MM.1S (cell line): Measurements from ENCODE around the gene SLC47A1.

Source experiments
- DNase-seq: peaks from one replicate; pipeline ENCODE4 v3.0.0-alpha.2; 2015
- H2AFZ ChIP-seq: fragments of 300-600 bp; sonication (generic); 2 replicates; pipeline ENCODE4 v1.6.0; 2016; ENCODE audit warnings: antibody characterized with exemption, low read length
- H3F3A ChIP-seq: fragments of 300-600 bp; sonication (generic); 2 replicates; pipeline ENCODE4 v1.6.1; 2016; ENCODE audit warnings: mild to moderate bottlenecking, antibody characterized with exemption, low read length, moderate library complexity, mixed read lengths; ENCODE audit not compliant: insufficient read depth
- H3K27ac ChIP-seq: fragments of 300-600 bp; sonication (generic); 2 replicates; pipeline ENCODE4 v1.5.1; 2016; ENCODE audit warnings: mild to moderate bottlenecking, low read length
- H3K27me3 ChIP-seq: fragments of 300-600 bp; sonication (generic); replicated peaks from 2 replicates; pipeline ENCODE4 v1.6.0; 2016; ENCODE audit warnings: low read length; ENCODE audit not compliant: insufficient read depth
- H3K36me3 ChIP-seq: fragments of 300-600 bp; sonication (generic); replicated peaks from 2 replicates; pipeline ENCODE4 v1.6.1; 2016; ENCODE audit warnings: mild to moderate bottlenecking, low read length, mixed read lengths; ENCODE audit not compliant: insufficient read depth
- H3K4me1 ChIP-seq: fragments of 300-600 bp; sonication (generic); 2 replicates; pipeline ENCODE4 v1.6.1; 2016; ENCODE audit warnings: low read length, mixed read lengths
- H3K4me2 ChIP-seq: fragments of 300-600 bp; sonication (generic); 2 replicates; pipeline ENCODE4 v1.6.0; 2016; ENCODE audit warnings: low read depth, low read length
- H3K4me3 ChIP-seq: fragments of 300-600 bp; sonication (generic); 2 replicates; pipeline ENCODE4 v1.5.1; 2016; ENCODE audit warnings: low read length, mixed read lengths
- H3K79me2 ChIP-seq: fragments of 300-600 bp; sonication (generic); 2 replicates; pipeline ENCODE4 v1.6.1; 2016; ENCODE audit warnings: mixed run types, low read length, mixed read lengths
- H3K9ac ChIP-seq: fragments of 300-600 bp; sonication (generic); 2 replicates; pipeline ENCODE4 v1.6.1; 2016; ENCODE audit warnings: low read length, mixed read lengths
- H3K9me2 ChIP-seq: fragments of 300-600 bp; sonication (generic); replicated peaks from 2 replicates; pipeline ENCODE4 v1.6.1; 2016; ENCODE audit warnings: mild to moderate bottlenecking, low read length, mixed read lengths; ENCODE audit not compliant: insufficient read depth
- H3K9me3 ChIP-seq: fragments of 300-600 bp; sonication (generic); replicated peaks from 2 replicates; pipeline ENCODE4 v1.6.1; 2016; ENCODE audit warnings: mild to moderate bottlenecking, low read length, mixed read lengths; ENCODE audit not compliant: insufficient read depth
- H4K20me1 ChIP-seq: fragments of 300-600 bp; sonication (generic); 2 replicates; pipeline ENCODE4 v1.6.1; 2016; ENCODE audit warnings: mild to moderate bottlenecking, low read length, moderate library complexity, mixed read lengths; ENCODE audit not compliant: insufficient read depth
- CTCF ChIP-seq: fragments of 300-600 bp; sonication (generic); IDR thresholded peaks from 2 replicates; pipeline ENCODE4 v1.5.1; 2016; ENCODE audit warnings: antibody characterized with exemption, low read length, mixed read lengths
- EZH2 ChIP-seq: fragments of 300-600 bp; sonication (generic); optimal IDR thresholded peaks from 2 replicates; pipeline ENCODE3; 2017; ENCODE audit warnings: low read depth, mild to moderate bottlenecking, antibody characterized with exemption, low read length, mixed read lengths
- EZH2phosphoT487 ChIP-seq: fragments of 300-600 bp; sonication (generic); IDR thresholded peaks from 2 replicates; pipeline ENCODE4 v1.6.1; 2018; ENCODE audit warnings: antibody characterized with exemption, low read length

SLC47A1 gene

GRCh38 chr17:19540706-19541370 is 7.2 kb downstream of the SLC47A1 start:
- Histone ChIP-seq H3K79me2 (no peaks in the 10 kb centered on the region), H2AFZ (no peak overlapping the region), H3K4me3 (no peak overlapping the region)

GRCh38 chr17:19541445-19541844 is 7.8 kb downstream of the SLC47A1 start:
- no peak for DNase-seq
- H3K9me3 ChIP-seq = no peaks in the 10 kb centered on the region
- no peak overlapping the region for H3K4me3 ChIP-seq
- no peak for TF ChIP-seq EZH2phosphoT487
- no peak for TF ChIP-seq EZH2
- TF ChIP-seq CTCF = no peak
- no peaks in the 10 kb centered on the region for H3K27me3 ChIP-seq
- H3F3A ChIP-seq = 0 out of 2 replicates have a peak, but pooled peaks cover 5% of the 10 kb centered on the region
- no peaks in the 10 kb centered on the region for H3K9me2 ChIP-seq
- H3K9ac ChIP-seq = no peak overlapping the region
- peaks cover 23% of the 10 kb centered on the region for H3K4me1 ChIP-seq
- H2AFZ ChIP-seq = no peak overlapping the region
- no peaks in the 10 kb centered on the region for H3K36me3 ChIP-seq
- no peak overlapping the region for H3K4me2 ChIP-seq
- no peak overlapping the region for H3K27ac ChIP-seq
- no peaks in the 10 kb centered on the region for H4K20me1 ChIP-seq
- no peaks in the 10 kb centered on the region for H3K79me2 ChIP-seq

More at GRCh38 chr17:19540706-19541370, 7.2 kb downstream of the SLC47A1 start:
- Histone ChIP-seq H3K27ac (no peak overlapping the region), H3K4me2 (no peak overlapping the region), H3F3A (0 out of 2 replicates have a peak, but pooled peaks cover 5% of the 10 kb centered on the region), H3K9ac (no peak overlapping the region), H4K20me1 (no peaks in the 10 kb centered on the region), H3K9me2 (no peaks in the 10 kb centered on the region), H3K36me3 (no peaks in the 10 kb centered on the region), H3K9me3 (no peaks in the 10 kb centered on the region), H3K27me3 (no peaks in the 10 kb centered on the region), H3K4me1 (peaks cover 27% of the 10 kb centered on the region)
- TF ChIP-seq EZH2 (no peak), EZH2phosphoT487 (no peak), CTCF (no peak)
- no peak for DNase-seq

- no peak for DNase-seq
- Histone ChIP-seq H3K9ac (no peak overlapping the region), H3K36me3 (no peaks in the 10 kb centered on the region), H3F3A (0 out of 2 replicates have a peak, but pooled peaks cover 5% of the 10 kb centered on the region), H3K27me3 (no peaks in the 10 kb centered on the region), H3K79me2 (no peaks in the 10 kb centered on the region), H3K4me1 (peaks cover 20% of the 10 kb centered on the region), H3K9me3 (no peaks in the 10 kb centered on the region), H3K4me3 (no peak overlapping the region), H4K20me1 (no peaks in the 10 kb centered on the region), H2AFZ (no peak overlapping the region), H3K4me2 (no peak overlapping the region), H3K27ac (no peak overlapping the region), H3K9me2 (no peaks in the 10 kb centered on the region)
- no peak for TF ChIP-seq CTCF
- TF ChIP-seq EZH2phosphoT487 = no peak
- TF ChIP-seq EZH2 = no peak
Observed at GRCh38 chr17:19542247-19542646, 8.6 kb downstream of the SLC47A1 start.
